Fibroblast of skin of right quadriceps (primary cell): Measurements from ENCODE around the gene FYCO1.

Experiments used
- DNase-seq: peaks from one replicate; pipeline ENCODE4 v3.0.0-alpha.2; 2013

The FYCO1 gene

GRCh38 chr3:45880725-45881077, 114.9 kb downstream of the FYCO1 start:
- no peak for DNase-seq

GRCh38 chr3:45878124-45878523, 117.5 kb downstream of the FYCO1 start:
- no peak for DNase-seq

GRCh38 chr3:45874677-45875346, 120.8 kb downstream of the FYCO1 start:
- DNase-seq: no peak

GRCh38 chr3:45873638-45874037, 122.0 kb downstream of the FYCO1 start:
- DNase-seq: no peak

GRCh38 chr3:45873036-45873435, 122.6 kb downstream of the FYCO1 start:
- DNase-seq: no peak

GRCh38 chr3:45872569-45872968, 123.1 kb downstream of the FYCO1 start:
- DNase-seq: no peak

- no peak for DNase-seq
Observed at GRCh38 chr3:45871780-45872179, 123.8 kb downstream of the FYCO1 start.

- no peak for DNase-seq
Observed at GRCh38 chr3:45870099-45870498, 125.5 kb downstream of the FYCO1 start.

GRCh38 chr3:45869638-45870037, 126.0 kb downstream of the FYCO1 start:
- DNase-seq: no peak

GRCh38 chr3:45868650-45869049, 127.0 kb downstream of the FYCO1 start:
- DNase-seq: no peak

GRCh38 chr3:45868213-45868612, 127.4 kb downstream of the FYCO1 start:
- no peak for DNase-seq
